Upper lobe of right lung (tissue), 1 donor: ENCODE measurements around the gene CDX1. TPM values are rescaled to one million over a fixed set of nuclear protein-coding genes. Genes with fewer than 3 reads are reported as not detected.

Source experiments
- ATAC-seq: fragments of 200-7000 bp; cut with Tn5 transposase; one replicate; pipeline ENCODE4 v1.9.1; 2020; ENCODE audit warnings: mild to moderate bottlenecking, moderate library complexity
- DNase-seq: peaks from one replicate; pipeline ENCODE4 v3.0.0-alpha.2; 2020
- H3K27ac ChIP-seq: fragments of 200-600 bp; one replicate; pipeline ENCODE4 v1.8.0; 2022
- H3K27me3 ChIP-seq: fragments of 200-600 bp; one replicate; pipeline ENCODE4 v1.8.0; 2022; ENCODE audit warnings: mild to moderate bottlenecking
- H3K36me3 ChIP-seq: fragments of 200-600 bp; one replicate; pipeline ENCODE4 v1.8.0; 2022
- H3K4me1 ChIP-seq: fragments of 200-600 bp; one replicate; pipeline ENCODE4 v1.8.0; 2022
- H3K4me3 ChIP-seq: fragments of 200-600 bp; one replicate; pipeline ENCODE4 v1.8.0; 2022; ENCODE audit warnings: mild to moderate bottlenecking
- H3K9me3 ChIP-seq: fragments of 200-600 bp; one replicate; pipeline ENCODE4 v1.8.0; 2022
- CTCF ChIP-seq: fragments of 200-600 bp; IDR thresholded peaks from one replicate; pipeline ENCODE4 v1.8.0; 2022; ENCODE audit warnings: antibody characterized with exemption
- intact Hi-C: fragments of 100-400 bp; cut with DNase I; formaldehyde crosslinking; loops from one replicate; pipeline ENCODE4 v1.11.0; 2022
- total RNA-seq: library from RNA; stranded (reverse); fragmentation: NEBNext Ultra II Directional; extraction: Animal tissue kit (Norgen Biotek cat#: 25700); gene quantifications from one replicate; pipeline ENCODE4 v1.2.1, GENCODE V29; 2021
- donor health status: DM: no; HTN: yes; CAD: no; lungs with severe emphysema.

The CDX1 gene
- total RNA-seq, 1 donor from 2014 or later, result not detected

GRCh38 chr5:150219142-150219541, 52.6 kb downstream of the CDX1 start:
- no peak for ATAC-seq

GRCh38 chr5:150219861-150220260, 53.3 kb downstream of the CDX1 start:
- no peak for TF ChIP-seq CTCF
- no peaks in the 10 kb centered on the region for H3K36me3 ChIP-seq
- DNase-seq (no peak), ATAC-seq (no peak)
- H3K27me3 ChIP-seq, result no peaks in the 10 kb centered on the region
- intact Hi-C loops, result loop anchor here (5.0 kb wide), 1 partner anchor 53 kb away; the partner anchor contains the start of gene CDX1
- no peaks in the 10 kb centered on the region for H3K9me3 ChIP-seq
- H3K4me1 ChIP-seq, result no peaks in the 10 kb centered on the region
- H3K4me3 ChIP-seq, result no peak overlapping the region
- no peak overlapping the region for H3K27ac ChIP-seq

More at GRCh38 chr5:150219142-150219541, 52.6 kb downstream of the CDX1 start:
- no peaks in the 10 kb centered on the region for H3K4me1 ChIP-seq
- no peak for TF ChIP-seq CTCF
- no peaks in the 10 kb centered on the region for H3K27me3 ChIP-seq
- intact Hi-C loops, result loop anchor here (5.0 kb wide), 1 partner anchor 52 kb away; the partner anchor contains the start of gene CDX1
- DNase-seq, result no peak
- H3K9me3 ChIP-seq, result no peaks in the 10 kb centered on the region
- H3K4me3 ChIP-seq, result no peak overlapping the region
- H3K27ac ChIP-seq, result no peak overlapping the region
- H3K36me3 ChIP-seq, result no peaks in the 10 kb centered on the region

- TF ChIP-seq CTCF, result no peak
- ATAC-seq, result no peak
- intact Hi-C loops, result no loop called here
- H3K27me3 ChIP-seq, result no peaks in the 10 kb centered on the region
- no peak overlapping the region for H3K27ac ChIP-seq
- H3K36me3 ChIP-seq, result no peaks in the 10 kb centered on the region
- no peaks in the 10 kb centered on the region for H3K9me3 ChIP-seq
- H3K4me1 ChIP-seq, result no peaks in the 10 kb centered on the region
- no peak overlapping the region for H3K4me3 ChIP-seq
- no peak for DNase-seq
These were observed 54.9 kb downstream of the CDX1 start for GRCh38 chr5:150221471-150221870.

GRCh38 chr5:150222906-150223305, 56.3 kb downstream of the CDX1 start:
- H3K27me3 ChIP-seq, result no peaks in the 10 kb centered on the region
- H3K9me3 ChIP-seq, result no peaks in the 10 kb centered on the region
- intact Hi-C loops, result no loop called here
- H3K36me3 ChIP-seq, result no peaks in the 10 kb centered on the region
- no peak for ATAC-seq
- H3K4me3 ChIP-seq, result no peak overlapping the region
- no peak overlapping the region for H3K27ac ChIP-seq
- TF ChIP-seq CTCF, result no peak
- no peaks in the 10 kb centered on the region for H3K4me1 ChIP-seq
- no peak for DNase-seq

- ATAC-seq (no peak), DNase-seq (no peak)
- no peak overlapping the region for H3K4me3 ChIP-seq
- H3K27ac ChIP-seq, result no peak overlapping the region
- no peaks in the 10 kb centered on the region for H3K36me3 ChIP-seq
- no peaks in the 10 kb centered on the region for H3K9me3 ChIP-seq
- H3K4me1 ChIP-seq, result no peaks in the 10 kb centered on the region
- no peak for TF ChIP-seq CTCF
- intact Hi-C loops, result no loop called here
- no peaks in the 10 kb centered on the region for H3K27me3 ChIP-seq
These were observed 56.9 kb downstream of the CDX1 start for GRCh38 chr5:150223474-150223873.

GRCh38 chr5:150224483-150225027, 58.0 kb downstream of the CDX1 start:
- Histone ChIP-seq H3K27me3 (no peaks in the 10 kb centered on the region), H3K36me3 (no peaks in the 10 kb centered on the region), H3K4me1 (no peaks in the 10 kb centered on the region), H3K9me3 (no peaks in the 10 kb centered on the region), H3K4me3 (no peak overlapping the region), H3K27ac (no peak overlapping the region)
- no peak for TF ChIP-seq CTCF
- no peak for ATAC-seq
- intact Hi-C loops, result no loop called here
- no peak for DNase-seq
